NCI-H1436 treated with DMSO at 0.1 percent for 48 hours (cell line): ENCODE measurements around the gene SORL1.

Source experiments
- DNase-seq: peaks from one replicate; lab custom pipeline; 2025; lab: John Stamatoyannopoulos, UW

Gene SORL1

DNA sequence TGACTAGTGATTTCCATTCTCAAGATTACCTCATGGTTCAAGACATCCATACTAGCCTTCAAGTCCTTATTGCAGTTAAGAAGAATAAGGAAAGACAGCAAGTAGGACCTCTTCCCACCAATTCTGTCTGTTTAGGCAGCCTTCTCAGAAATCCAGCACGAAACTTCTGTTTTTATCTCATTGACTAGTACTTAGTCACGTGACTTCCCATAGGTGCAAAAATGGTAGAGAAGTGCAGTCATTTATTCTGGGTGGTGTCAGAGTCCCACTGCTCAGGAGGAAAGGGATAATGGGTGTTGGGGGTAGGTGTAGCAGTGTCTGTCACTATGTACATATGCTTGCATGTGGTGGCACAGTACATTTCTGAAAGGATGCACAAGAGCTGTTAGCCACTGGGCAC, 58.3 kb downstream of the SORL1 start:
- no peak for DNase-seq

DNA sequence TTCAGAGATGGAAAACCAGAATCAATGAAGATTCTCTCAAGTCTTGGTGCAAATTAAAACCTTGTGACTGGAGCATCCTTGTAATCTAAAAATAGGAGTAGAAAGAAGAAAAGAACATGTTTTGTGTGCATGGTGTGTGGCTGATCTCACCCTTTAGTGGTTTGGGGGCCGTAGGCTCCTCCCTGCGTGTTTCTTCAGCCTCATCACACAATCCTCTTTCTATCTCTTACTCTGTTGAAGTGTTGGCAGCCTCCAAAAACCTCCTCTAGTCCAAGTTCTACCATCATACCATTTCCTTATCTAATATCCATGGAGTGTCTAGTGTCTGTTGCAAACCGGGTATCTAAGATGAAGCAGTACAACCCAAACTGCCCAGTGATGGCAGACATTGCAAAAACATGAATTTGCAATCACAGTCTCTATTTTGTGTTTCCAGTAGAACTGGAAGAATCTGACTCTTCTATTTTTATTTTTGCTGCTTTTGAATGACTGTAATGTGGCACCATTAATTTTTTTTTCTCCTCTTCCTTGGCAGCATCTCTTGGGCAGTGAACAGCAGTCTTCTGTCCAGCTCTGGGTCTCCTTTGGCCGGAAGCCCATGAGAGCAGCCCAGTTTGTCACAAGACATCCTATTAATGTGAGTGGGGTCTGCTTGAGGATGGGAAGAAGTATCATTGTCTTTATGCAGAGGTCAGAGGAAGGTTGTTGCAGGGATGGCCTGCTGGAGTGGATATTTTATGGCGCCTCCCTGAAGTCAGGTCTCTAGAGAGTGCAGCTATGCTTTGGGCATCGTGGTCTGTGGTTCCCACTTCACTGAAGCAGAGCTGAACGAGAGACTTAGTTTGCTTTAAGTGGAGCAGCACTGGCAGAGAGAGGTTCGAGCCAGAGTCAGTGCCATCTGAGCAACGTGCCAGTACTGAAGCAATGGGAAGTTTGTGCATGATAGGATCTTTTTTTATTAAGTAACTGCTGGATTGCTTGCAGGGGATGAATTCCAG, 60.7 kb downstream of the SORL1 start:
- no peak for DNase-seq

DNA sequence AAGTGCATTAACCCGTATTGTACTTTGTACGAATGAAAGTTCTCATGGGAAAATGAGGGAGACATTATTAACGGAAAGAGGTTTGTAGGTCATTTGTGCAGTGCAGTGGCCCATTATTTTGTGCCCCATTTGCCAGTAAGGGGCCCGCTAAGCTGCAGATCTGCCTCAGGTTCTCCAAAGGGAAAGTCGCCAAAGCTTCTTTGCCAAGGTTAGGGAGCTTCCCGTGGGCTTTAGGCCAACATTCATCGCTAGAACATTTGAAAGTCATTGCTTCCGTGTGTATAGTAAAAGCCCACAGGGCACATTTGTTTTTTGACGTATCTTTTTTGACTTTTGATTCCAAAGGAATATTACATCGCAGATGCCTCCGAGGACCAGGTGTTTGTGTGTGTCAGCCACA, 61.7 kb downstream of the SORL1 start:
- DNase-seq, result no peak

DNA sequence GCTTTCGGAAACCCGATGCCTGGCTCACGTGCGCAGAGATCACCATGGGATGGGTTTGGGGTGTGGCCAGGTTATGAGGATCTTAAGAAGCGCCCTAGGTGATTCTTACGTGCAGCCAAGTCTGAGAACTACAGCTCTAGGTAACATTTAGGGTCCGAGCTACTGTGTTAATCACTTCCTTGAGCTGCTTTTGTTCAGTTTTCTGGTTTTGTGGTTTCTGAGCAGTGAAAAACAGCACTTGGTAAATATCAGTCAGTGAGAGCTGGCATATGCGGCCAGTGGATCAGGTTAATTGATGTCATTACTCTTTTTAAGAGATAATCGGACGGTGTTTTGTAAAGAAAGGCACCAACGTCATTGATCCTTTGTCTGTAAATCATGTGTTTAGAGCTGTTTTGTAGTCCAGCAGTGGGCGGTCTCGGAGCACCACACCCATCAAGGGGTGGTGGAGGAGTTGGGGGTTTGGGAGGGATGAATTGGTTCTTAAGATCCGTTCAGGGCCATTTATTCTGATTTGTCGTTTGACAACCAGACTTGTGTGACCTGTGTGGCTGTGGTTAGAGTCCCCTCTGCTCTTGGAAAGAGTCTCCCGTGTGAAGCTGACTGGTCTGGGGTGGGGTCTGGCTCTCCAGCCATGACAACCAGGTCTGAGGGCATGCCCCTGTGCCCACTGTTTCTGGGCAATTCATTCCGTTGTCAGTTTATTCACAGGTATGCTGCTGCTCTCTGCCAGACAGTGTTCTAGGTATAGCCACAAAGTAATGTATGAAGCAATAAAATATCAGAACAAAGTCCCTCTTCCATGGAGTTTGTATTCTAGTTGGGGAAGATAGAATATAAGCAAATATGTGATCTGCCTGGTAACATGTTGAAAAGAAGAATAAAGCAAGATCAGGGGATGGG, 62.6 kb downstream of the SORL1 start:
- no peak for DNase-seq

DNA sequence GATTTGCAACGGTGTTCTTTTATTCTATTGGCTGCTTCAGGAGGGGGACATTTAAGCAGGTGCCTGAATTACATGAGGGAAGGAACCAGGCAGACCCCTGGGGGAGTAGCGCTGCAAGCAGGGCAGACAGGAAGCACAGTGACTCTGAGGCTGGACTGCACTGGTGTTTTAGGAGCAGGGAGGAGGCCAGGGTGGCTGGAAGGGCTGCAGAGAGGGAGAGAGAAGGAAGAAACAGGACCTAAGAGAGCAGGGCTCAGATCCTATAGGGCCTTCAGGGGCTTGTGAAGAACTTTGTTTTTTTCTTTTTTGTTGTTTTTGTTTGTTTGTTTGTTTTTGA, 63.2 kb downstream of the SORL1 start:
- DNase-seq, result no peak

DNA sequence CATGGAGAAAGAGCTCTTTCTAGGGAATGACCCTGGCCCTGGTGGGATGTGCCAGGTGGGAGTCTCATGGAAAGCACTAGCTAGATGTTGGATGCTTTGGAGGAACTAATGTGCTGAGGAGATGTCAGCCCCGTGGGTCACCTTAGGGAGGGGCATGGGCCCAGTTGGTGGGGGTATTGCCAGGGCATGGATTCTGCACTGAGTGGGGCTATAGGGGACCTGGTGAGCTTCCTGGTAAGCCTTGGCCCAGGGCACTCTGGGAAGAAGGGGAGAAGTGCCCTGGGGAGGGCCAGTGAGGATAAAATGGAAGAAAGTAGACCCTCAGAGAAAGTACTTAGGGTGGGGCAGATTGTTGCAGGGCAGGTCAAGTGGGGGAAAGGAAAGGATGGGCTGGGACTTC, 65.9 kb downstream of the SORL1 start:
- no peak for DNase-seq

GRCh38 chr11:121520243-121521144, 68.4 kb downstream of the SORL1 start:
- no peak for DNase-seq

DNA sequence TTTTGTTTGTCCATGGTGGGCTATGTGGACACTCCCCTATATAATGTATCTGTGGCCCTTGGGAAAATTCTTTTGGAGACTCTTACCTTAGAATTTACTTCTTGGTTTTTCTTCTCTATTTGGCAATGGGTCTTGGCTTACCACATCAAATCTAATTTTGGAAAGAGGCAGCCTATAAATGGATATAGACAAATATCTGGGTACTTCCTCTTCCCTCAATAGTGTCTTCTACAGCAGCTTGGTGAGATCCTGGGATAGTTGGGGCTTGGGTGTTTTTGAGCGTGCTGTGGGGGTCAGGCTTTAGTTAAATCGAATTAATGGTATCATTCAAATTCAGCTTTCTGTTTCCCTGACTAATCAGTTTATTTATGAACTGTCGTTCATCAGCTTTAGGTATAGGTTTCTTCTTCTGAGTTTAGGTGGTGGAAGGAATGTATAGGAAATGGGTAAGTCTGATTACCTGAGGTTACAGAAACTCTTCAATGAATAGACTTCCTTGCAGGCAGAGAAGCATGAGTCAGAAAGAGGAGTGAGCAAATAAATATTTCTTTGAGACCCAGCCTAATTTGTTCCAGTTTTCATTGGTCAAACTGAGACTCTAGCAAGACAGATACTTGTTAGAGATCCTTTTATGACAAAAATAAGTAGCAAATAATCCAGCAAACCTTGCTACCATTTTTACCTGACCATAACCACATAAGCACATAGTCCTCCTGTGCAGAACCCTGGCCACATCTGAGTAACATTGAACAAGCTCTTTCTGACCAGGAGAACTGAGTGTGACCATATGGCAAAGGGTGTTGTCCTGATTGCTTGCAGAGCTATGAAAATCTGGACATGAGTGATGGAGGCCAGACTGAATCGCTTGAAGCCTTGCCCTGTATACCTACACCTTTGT, 69.3 kb downstream of the SORL1 start:
- no peak for DNase-seq

- no peak for DNase-seq
Observed at GRCh38 chr11:121522043-121522941, 70.2 kb downstream of the SORL1 start.

- no peak for DNase-seq
Observed at GRCh38 chr11:121523581-121524232, 71.6 kb downstream of the SORL1 start.

DNA sequence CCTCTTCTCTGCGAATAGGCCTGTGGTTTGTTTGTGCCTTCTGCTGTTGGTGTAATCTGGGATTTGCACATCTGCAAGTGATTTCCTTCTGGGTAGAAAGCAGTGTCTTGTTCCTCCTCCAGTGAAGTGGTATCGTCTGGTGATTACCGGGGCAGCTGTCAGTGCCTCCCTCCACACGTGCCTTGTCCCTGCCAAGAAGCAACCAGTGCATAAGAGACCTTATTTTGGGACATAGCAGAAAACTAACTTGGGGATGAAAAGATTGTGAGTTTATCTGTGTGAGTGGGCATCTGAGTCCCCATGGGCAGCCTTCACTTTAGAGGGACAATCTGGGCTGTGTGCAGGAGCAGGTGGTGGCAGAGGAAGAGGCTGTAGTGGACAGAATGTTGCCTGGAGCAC, 72.1 kb downstream of the SORL1 start:
- DNase-seq, result no peak

DNA sequence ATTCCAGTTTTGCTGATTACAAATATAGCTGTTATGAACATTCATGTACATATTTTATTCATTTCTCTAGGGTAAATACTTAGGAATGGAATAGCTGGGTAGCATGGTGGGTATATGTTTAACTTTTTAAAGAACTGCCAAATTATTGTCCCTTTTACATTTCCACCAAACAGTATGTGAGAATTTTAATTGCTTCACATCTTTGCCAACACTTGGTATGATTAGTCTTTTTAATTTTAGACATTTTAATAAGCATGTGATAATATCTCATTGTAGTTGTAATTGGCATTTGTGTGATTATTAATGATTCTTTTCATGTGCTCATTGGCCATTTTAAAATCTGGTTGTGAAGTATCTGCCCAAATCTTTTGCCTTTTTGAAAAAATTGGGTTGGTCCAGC, 73.3 kb downstream of the SORL1 start:
- no peak for DNase-seq

DNA sequence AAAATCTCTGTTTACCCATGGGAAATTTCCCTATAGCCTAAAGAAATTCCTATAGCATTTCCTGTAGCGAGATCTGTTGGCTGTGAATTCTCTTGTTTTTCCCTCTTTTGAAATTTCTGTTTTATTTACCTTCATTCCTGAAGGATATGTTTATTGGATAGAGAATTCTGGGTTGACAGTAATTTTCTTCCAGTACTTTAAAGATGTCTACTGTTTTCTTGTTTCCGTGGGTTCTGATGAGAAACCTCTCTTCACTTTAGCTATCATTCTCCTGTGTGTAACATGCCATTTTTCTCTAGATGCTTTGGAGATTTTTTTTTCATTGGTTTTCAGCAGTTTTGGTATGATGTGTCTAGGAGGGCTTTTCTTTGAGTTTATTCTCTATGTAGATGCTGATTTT, 78.1 kb downstream of the SORL1 start:
- no peak for DNase-seq

GRCh38 chr11:121533601-121534000, 81.5 kb downstream of the SORL1 start:
- DNase-seq, result no peak

DNA sequence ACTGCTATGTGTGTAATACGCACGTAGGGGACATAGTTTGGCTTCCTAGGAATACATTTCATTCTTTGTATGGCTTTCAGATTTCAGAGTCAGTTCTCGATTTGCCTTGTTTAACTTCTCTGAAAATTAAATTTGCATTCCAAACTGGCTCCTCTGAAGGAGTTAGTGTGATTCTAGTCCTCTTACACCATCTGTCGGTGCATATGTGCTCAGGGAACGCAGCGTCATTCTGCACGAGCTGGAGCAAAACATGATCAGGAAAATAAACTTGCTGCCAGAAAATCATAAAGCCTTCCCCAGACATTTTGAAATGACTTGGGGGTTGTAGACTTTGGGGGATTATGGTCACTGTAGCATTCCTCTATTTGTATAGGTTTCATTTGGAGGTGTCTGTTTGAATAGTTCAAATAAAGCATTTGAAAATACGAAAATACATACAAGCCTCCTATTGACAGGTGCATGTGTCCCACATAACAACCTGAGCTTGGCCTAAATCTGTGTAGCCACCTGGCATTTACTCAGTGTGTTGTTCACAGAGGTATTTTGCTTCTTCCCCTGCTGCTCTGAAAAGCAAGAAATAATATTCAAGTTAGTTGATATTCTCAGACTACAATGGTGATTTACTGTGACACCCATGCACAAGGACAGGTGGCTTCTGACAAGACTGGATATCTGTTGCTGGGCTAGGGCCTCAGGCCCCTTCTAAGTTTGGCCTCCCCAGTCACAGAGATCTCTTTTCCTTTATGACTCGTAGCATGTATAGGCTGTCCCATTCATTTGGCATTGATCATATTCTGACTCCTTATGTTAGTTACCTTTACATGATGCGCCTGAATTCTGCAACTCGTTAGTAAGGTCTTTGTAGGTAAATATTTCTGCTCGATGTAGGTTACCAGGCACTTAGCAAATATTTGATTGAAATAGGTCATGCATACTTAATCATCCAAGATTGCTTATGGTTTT, 82.3 kb downstream of the SORL1 start:
- no peak for DNase-seq

- no peak for DNase-seq
Observed at GRCh38 chr11:121535129-121535796, 83.1 kb downstream of the SORL1 start.

DNA sequence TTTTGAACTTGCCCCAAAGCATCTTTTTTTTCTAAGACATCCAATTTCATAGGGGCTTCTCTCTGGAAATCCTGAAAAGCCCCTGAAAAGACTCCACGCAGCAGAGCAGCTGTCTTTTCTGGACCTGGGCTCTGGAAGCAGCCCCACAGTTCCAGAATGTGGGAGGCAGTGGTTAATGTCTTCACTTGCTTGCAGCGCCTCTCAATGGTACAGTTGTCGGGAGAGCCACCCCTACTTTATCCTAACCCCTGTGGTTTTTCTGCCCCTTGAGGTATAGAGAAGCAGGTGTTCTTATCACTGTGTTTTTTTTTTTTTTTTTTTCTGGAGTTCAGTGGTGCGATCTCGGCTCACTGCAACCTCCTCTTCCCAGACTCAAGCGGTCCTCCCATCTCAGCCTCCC, 84.0 kb downstream of the SORL1 start:
- DNase-seq, result no peak

GRCh38 chr11:121538054-121538453, 85.9 kb downstream of the SORL1 start:
- DNase-seq, result no peak
